ENCODE results near the gene CREB3L2. TPM values are rescaled to one million over a fixed set of nuclear protein-coding genes. Genes with fewer than 3 reads are reported as not detected.
A peak's percentile ranks its signal among the peaks of the same experiment; 100 is the strongest.

CREB3L2 gene
- total and polyA plus RNA-seq, 2 donors (not counting 1 experiment from before 2014, with no cell fraction given) = 13.8 to 25.1 TPM

GRCh38 chr7:137992104-137992549, 9.8 kb downstream of the CREB3L2 start:
- no peaks in the 10 kb centered on the region for H3K36me3 ChIP-seq (replicated peaks in 1 of 2; ENCODE audit: control extremely low read depth in 1 of 2, control insufficient read depth in 1 of 2, extremely low read depth in 1 of 2, insufficient read depth in 2 of 2, low read length in 1 of 2)
- H3K9ac ChIP-seq (ENCODE audit: low read length) = no peak overlapping the region
- H3K4me2 ChIP-seq (replicated peaks; ENCODE audit: low read depth, low read length, poor library complexity, severe bottlenecking) = peak overlapping the region; percentile 13
- TF ChIP-seq, protein P1, sequence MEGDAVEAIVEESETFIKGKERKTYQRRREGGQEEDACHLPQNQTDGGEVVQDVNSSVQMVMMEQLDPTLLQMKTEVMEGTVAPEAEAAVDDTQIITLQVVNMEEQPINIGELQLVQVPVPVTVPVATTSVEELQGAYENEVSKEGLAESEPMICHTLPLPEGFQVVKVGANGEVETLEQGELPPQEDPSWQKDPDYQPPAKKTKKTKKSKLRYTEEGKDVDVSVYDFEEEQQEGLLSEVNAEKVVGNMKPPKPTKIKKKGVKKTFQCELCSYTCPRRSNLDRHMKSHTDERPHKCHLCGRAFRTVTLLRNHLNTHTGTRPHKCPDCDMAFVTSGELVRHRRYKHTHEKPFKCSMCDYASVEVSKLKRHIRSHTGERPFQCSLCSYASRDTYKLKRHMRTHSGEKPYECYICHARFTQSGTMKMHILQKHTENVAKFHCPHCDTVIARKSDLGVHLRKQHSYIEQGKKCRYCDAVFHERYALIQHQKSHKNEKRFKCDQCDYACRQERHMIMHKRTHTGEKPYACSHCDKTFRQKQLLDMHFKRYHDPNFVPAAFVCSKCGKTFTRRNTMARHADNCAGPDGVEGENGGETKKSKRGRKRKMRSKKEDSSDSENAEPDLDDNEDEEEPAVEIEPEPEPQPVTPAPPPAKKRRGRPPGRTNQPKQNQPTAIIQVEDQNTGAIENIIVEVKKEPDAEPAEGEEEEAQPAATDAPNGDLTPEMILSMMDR (IDR thresholded peaks at IDR 0.05) = no peak
- TF ChIP-seq EZH2 (IDR thresholded peaks at IDR 0.05; ENCODE audit: borderline replicate concordance, insufficient read depth, low read depth, low read length, poor library complexity, severe bottlenecking) = no peak
- Mint-ChIP-seq H3K27me3 (no peaks in the 10 kb centered on the region), H3K4me3 (no peak overlapping the region), H3K4me1 (peaks cover 31% of the 10 kb centered on the region), H3K9me3 (ENCODE audit: insufficient read depth) (no peaks in the 10 kb centered on the region), H3K27ac (no peak overlapping the region)
- no peaks in the 10 kb centered on the region for H3K9me3 ChIP-seq (ENCODE audit: control extremely low read depth in 1 of 3, control insufficient read depth in 2 of 3, insufficient read depth in 1 of 3, low read length in 2 of 3)
- H2AFZ ChIP-seq (ENCODE audit: insufficient read depth, low read depth, low read length, poor library complexity, severe bottlenecking) = no peak overlapping the region
- peaks cover 87% of the 10 kb centered on the region for H3K79me2 ChIP-seq (ENCODE audit: control insufficient read depth, insufficient read depth, low read length)
- no peak for DNase-seq
- H4K20me1 ChIP-seq (ENCODE audit: control insufficient read depth, insufficient read depth, low read length, poor library complexity, severe bottlenecking) = no peaks in the 10 kb centered on the region
- H3K27ac ChIP-seq (ENCODE audit: low read length in 2 of 2) = no peak overlapping the region
- no peak for ATAC-seq (ENCODE audit: low read depth)
- no peak overlapping the region for H3K4me3 ChIP-seq (ENCODE audit: control extremely low read depth in 1 of 5, extremely low read depth in 1 of 5, insufficient read depth in 1 of 5, low read depth in 2 of 5, low read length in 4 of 5)
- WGBS (ENCODE audit: insufficient coverage) = 100% methylated on average over 5 of the region's 5 CpGs
- intact Hi-C loops (cut with micrococcal nuclease) = no loop called here
- no peaks in the 10 kb centered on the region for H3K27me3 ChIP-seq (replicated peaks in 1 of 4; ENCODE audit: control extremely low read depth in 1 of 4, control insufficient read depth in 3 of 4, insufficient read depth in 4 of 4, low read length in 3 of 4)
- POLR2A ChIA-PET = no interaction called here
- CTCF ChIA-PET = interaction anchor here (0.7 to 9.4 kb wide), 4 partner anchors 8 to 52 kb away, joined by 3 to 44 read pairs (median 16); partner anchors contain the start of gene CREB3L2
- peaks cover 37 to 40% of the 10 kb centered on the region in 2 donors for H3K4me1 ChIP-seq (ENCODE audit: control insufficient read depth in 2 of 2, insufficient read depth in 2 of 2, low read length in 2 of 2)

DNA sequence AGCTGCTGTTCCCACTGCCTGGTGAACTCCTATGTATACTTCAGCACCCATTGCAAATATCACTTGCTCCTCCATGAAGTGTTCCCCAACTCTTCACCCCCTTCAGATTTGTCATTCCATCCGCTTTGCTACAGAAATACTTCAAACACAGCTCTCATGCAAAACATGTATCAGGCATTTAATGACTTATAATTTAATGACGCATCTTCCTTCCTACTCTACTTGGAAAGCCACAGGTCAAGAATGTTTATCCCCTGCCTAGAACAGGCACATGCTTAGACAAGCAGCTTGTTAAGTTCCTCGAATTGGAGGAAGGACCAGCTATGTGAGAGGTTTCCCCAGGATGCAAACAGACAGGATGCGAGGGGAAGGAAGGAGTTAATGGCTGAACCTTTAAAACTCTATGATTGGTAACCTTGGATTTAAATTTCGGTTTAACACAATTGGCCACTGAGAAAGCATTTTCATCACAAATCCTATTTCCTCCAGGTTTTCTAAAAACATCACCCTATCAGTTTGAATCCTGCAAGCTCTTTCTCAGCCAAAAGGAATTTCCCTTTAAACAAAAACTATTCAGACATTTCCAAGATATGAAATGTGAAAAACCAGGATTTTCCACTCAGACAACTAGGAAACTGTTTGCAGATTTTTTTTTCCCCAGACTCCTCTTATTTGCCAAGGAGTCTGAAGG, 11.5 kb downstream of the CREB3L2 start:
- H3K9me3 Mint-ChIP-seq (ENCODE audit: insufficient read depth) = no peaks in the 10 kb centered on the region
- Histone ChIP-seq H3K27ac (ENCODE audit: low read length in 2 of 2) (no peak overlapping the region), H3K9me3 (ENCODE audit: control extremely low read depth in 1 of 3, control insufficient read depth in 2 of 3, insufficient read depth in 1 of 3, low read length in 2 of 3) (no peaks in the 10 kb centered on the region), H3K9ac (ENCODE audit: low read length) (no peak overlapping the region), H3K4me3 (ENCODE audit: control extremely low read depth in 1 of 5, extremely low read depth in 1 of 5, insufficient read depth in 1 of 5, low read depth in 2 of 5, low read length in 4 of 5) (no peak overlapping the region), H3K4me2 (replicated peaks; ENCODE audit: low read depth, low read length, poor library complexity, severe bottlenecking) (no peak overlapping the region), H3K36me3 (replicated peaks in 1 of 2; ENCODE audit: control extremely low read depth in 1 of 2, control insufficient read depth in 1 of 2, extremely low read depth in 1 of 2, insufficient read depth in 2 of 2, low read length in 1 of 2) (no peaks in the 10 kb centered on the region), H3K27me3 (replicated peaks in 1 of 4; ENCODE audit: control extremely low read depth in 1 of 4, control insufficient read depth in 3 of 4, insufficient read depth in 4 of 4, low read length in 3 of 4) (no peaks in the 10 kb centered on the region), H3K4me1 (ENCODE audit: control insufficient read depth in 2 of 2, insufficient read depth in 2 of 2, low read length in 2 of 2) (peaks cover 45 to 51% of the 10 kb centered on the region in 2 donors), H4K20me1 (ENCODE audit: control insufficient read depth, insufficient read depth, low read length, poor library complexity, severe bottlenecking) (no peaks in the 10 kb centered on the region), H2AFZ (ENCODE audit: insufficient read depth, low read depth, low read length, poor library complexity, severe bottlenecking) (no peak overlapping the region), H3K79me2 (ENCODE audit: control insufficient read depth, insufficient read depth, low read length) (peaks cover 72% of the 10 kb centered on the region)
- no peaks in the 10 kb centered on the region for H3K27me3 Mint-ChIP-seq
- intact Hi-C loops (cut with micrococcal nuclease) = no loop called here
- DNase-seq (no peak), ATAC-seq (ENCODE audit: low read depth) (no peak)
- TF ChIP-seq, protein P1 (IDR thresholded peaks at IDR 0.05) = no peak
- TF ChIP-seq EZH2 (IDR thresholded peaks at IDR 0.05; ENCODE audit: borderline replicate concordance, insufficient read depth, low read depth, low read length, poor library complexity, severe bottlenecking) = no peak
- ChIA-PET POLR2A (no interaction called here), CTCF (interaction anchor here (0.5 to 9.4 kb wide), 5 partner anchors 10 to 90 kb away, joined by 3 to 44 read pairs (median 3); partner anchors contain the start of gene CREB3L2)
- H3K27ac Mint-ChIP-seq = no peak overlapping the region
- H3K4me3 Mint-ChIP-seq = no peak overlapping the region
- WGBS (ENCODE audit: insufficient coverage) = 77% methylated on average over 3 of the region's 5 CpGs
- peaks cover 22% of the 10 kb centered on the region for H3K4me1 Mint-ChIP-seq

Data from B cell (primary cell).